NCI-H460 (cell line): ENCODE results near the gene RAB1A. TPM values are rescaled to one million over a fixed set of nuclear protein-coding genes. Genes with fewer than 3 reads are reported as not detected.

ENCODE experiments used
- DNase-seq: peaks from one replicate; pipeline ENCODE4 v3.0.0-alpha.2; 2016; ENCODE audit warnings: low read depth; ENCODE audit errors: extremely low read depth
- small RNA-seq, 2 experiments: library from RNA; depleted of rRNA; stranded (forward); fragments of <200 nt; gene quantifications; one replicate each; pipeline ENCODE3, GENCODE V24; 2014
- total RNA-seq: library from RNA; depleted of rRNA; stranded (reverse); fragments of >200 nt; shearing (Covaris generic); gene quantifications from 2 replicates; pipeline ENCODE4 v1.2.3, GENCODE V29; 2014; rRNA removed

The RAB1A gene
- total RNA-seq, 1 experiment from 2014 or later, result 160 TPM

GRCh38 chr2:65043001-65043400, 86.9 kb downstream of the RAB1A start:
- no peak for DNase-seq

GRCh38 chr2:65040400-65041261, 89.3 kb downstream of the RAB1A start:
- peak; percentile 80 for DNase-seq

DNA sequence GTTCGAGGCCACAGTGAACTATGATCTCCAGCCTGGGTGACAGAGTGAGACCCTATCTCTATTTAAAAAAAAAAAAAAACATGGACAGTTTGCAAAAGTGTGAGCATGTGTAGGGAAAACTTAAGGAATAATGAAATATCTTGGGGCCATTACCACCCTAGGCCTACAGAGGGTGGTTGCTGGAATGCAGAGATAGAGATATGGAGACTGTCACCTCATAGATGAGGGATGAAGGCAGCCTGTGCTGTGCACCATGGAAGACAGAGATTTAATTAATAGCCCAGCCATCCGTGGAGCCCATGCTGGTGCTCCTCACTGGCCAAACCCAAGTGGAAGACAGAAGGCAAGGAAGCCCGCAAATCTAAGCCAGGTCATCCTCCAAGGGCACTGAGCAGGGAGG, 90.3 kb downstream of the RAB1A start:
- DNase-seq, result no peak

DNA sequence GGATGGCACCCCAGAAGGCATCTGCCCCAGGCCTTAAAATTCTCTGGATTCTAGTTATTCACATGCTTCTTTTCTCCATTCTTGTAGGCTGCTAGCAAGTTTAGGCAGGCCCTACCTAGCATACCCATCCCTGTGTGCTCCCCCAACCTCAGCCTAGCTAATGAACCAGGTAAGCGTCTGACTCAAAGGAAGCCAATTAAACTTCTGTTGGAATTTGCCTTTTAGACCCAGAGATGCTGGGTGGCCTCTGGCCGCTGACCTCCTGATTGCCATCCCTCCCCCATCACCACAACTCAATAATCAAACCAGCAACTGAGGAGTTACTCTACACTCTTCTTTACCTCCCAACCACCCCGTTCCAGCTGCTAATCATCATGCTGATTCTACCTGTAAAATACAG, 92.7 kb downstream of the RAB1A start:
- no peak for DNase-seq

Small RNA genes within 50 kb of the gene (small RNA-seq; reads per million reads assigned to genes)
- gene RF00090, result 0 reads per million in 2 experiments

Other genes with a start within 250 kb of the RAB1A start
- gene SLC1A4, start 140.7 kb downstream of the RAB1A start, total RNA-seq, result 42.2 and 45.0 TPM in 2 replicates
- gene CEP68, start 73.7 kb downstream of the RAB1A start, total RNA-seq, result 7.3 and 8.0 TPM in 2 replicates
- 64.0 and 79.7 TPM in 2 replicates for gene ACTR2, start 97.7 kb upstream of the RAB1A start, total RNA-seq